Epithelial cell of proximal tubule (primary cell): ENCODE measurements around the gene RPS29. TPM values are rescaled to one million over a fixed set of nuclear protein-coding genes. Genes with fewer than 3 reads are reported as not detected.
"Not testable (repeated sequence)": the region's sequence is repeated elsewhere in the genome, so short reads cannot be mapped to it uniquely, and the experiment has no call there.

Source experiments
- DNase-seq: peaks from one replicate; pipeline ENCODE4 v3.0.0-alpha.2; 2011; ENCODE audit warnings: low read depth
- H3K4me3 ChIP-seq: 2 replicates; pipeline ENCODE4 v1.5.1; 2011; ENCODE audit warnings: low read depth, mild to moderate bottlenecking, low read length
- CTCF ChIP-seq: conservative IDR thresholded peaks from 2 replicates; pipeline ENCODE4 v1.5.1; 2012; ENCODE audit warnings: low read depth, mild to moderate bottlenecking, low read length
- total RNA-seq: library from RNA; depleted of rRNA; stranded (reverse); fragments of >200 nt; gene quantifications from 2 replicates; pipeline ENCODE4 v1.2.3, GENCODE V29; 2015

The RPS29 gene
- total RNA-seq, 1 donor from 2014 or later: 17,621 TPM

- no peak overlapping the region for H3K4me3 ChIP-seq
- TF ChIP-seq CTCF: no peak
- DNase-seq: no peak
Measured at GRCh38 chr14:49594347-49595091, 8.3 kb upstream of the RPS29 start.

- DNase-seq: no peak
- H3K4me3 ChIP-seq: no peak overlapping the region
- TF ChIP-seq CTCF: no peak
Measured at GRCh38 chr14:49593016-49593415, 6.8 kb upstream of the RPS29 start.

GRCh38 chr14:49589387-49589786 is 3.2 kb upstream of the RPS29 start:
- no peak for TF ChIP-seq CTCF
- no peak for DNase-seq
- H3K4me3 ChIP-seq: no peak overlapping the region

- peak; percentile 73 for TF ChIP-seq CTCF
Measured at GRCh38 chr14:49586673-49587460, 687 bp upstream of the RPS29 start.

GRCh38 chr14:49584981-49585640 is 1.1 kb downstream of the RPS29 start:
- H3K4me3 ChIP-seq: peak overlapping the region; percentile 66
- not testable (repeated sequence) for DNase-seq

More at GRCh38 chr14:49586673-49587460, 687 bp upstream of the RPS29 start:
- DNase-seq: peak; percentile 58
- peak overlapping the region; percentile 30 for H3K4me3 ChIP-seq

- no peak for DNase-seq
- no peak for TF ChIP-seq CTCF
- H3K4me3 ChIP-seq: peak overlapping the region; percentile 66
Measured at GRCh38 chr14:49584058-49584457, 2.1 kb downstream of the RPS29 start.

GRCh38 chr14:49583629-49584028 is 2.6 kb downstream of the RPS29 start:
- no peak for TF ChIP-seq CTCF
- DNase-seq: no peak
- no peak overlapping the region for H3K4me3 ChIP-seq
